Activated CD4-positive, CD25-positive, alpha-beta regulatory T cell (primary cell): ENCODE measurements around the gene IL13RA1.
"Not testable (repeated sequence)": the region's sequence is repeated elsewhere in the genome, so short reads cannot be mapped to it uniquely, and the experiment has no call there.

ENCODE experiments used
- DNase-seq, 4 experiments: peaks; one replicate each; lab custom pipeline; 2025; lab: John Stamatoyannopoulos, UW

Gene IL13RA1

GRCh38 chrX:118729042-118729652, 1.7 kb downstream of the IL13RA1 start:
- DNase-seq = no peak

GRCh38 chrX:118730500-118731247, 3.3 kb downstream of the IL13RA1 start:
- no peak for DNase-seq

GRCh38 chrX:118732551-118732950, 5.1 kb downstream of the IL13RA1 start:
- not testable (repeated sequence) for DNase-seq

- no peak for DNase-seq
Measured at GRCh38 chrX:118734909-118735308, 7.5 kb downstream of the IL13RA1 start.

GRCh38 chrX:118736394-118737010, 9.1 kb downstream of the IL13RA1 start:
- no peak for DNase-seq

GRCh38 chrX:118739577-118739976, 12.2 kb downstream of the IL13RA1 start:
- no peak for DNase-seq

- DNase-seq = no peak
Measured at GRCh38 chrX:118740276-118740889, 13.0 kb downstream of the IL13RA1 start.

- DNase-seq = no peak
Measured at GRCh38 chrX:118742176-118742575, 14.8 kb downstream of the IL13RA1 start.

- DNase-seq = no peak
Measured at GRCh38 chrX:118745570-118745969, 18.2 kb downstream of the IL13RA1 start.

- DNase-seq = no peak
Measured at GRCh38 chrX:118751950-118752783, 24.8 kb downstream of the IL13RA1 start.

- DNase-seq = no peak
Measured at GRCh38 chrX:118755633-118756032, 28.2 kb downstream of the IL13RA1 start.

- no peak for DNase-seq
Measured at GRCh38 chrX:118756101-118756500, 28.7 kb downstream of the IL13RA1 start.

- DNase-seq = no peak
Measured at GRCh38 chrX:118758511-118758910, 31.1 kb downstream of the IL13RA1 start.

- no peak for DNase-seq
Measured at GRCh38 chrX:118760025-118760424, 32.6 kb downstream of the IL13RA1 start.

GRCh38 chrX:118761939-118762707, 34.7 kb downstream of the IL13RA1 start:
- DNase-seq = no peak

GRCh38 chrX:118763489-118763888, 36.1 kb downstream of the IL13RA1 start:
- no peak for DNase-seq

- DNase-seq = no peak
Measured at GRCh38 chrX:118764122-118764521, 36.7 kb downstream of the IL13RA1 start.

- no peak for DNase-seq
Measured at GRCh38 chrX:118770133-118770760, 42.8 kb downstream of the IL13RA1 start.

- DNase-seq = no peak
Measured at GRCh38 chrX:118772051-118772450, 44.6 kb downstream of the IL13RA1 start.

GRCh38 chrX:118773782-118774181, 46.4 kb downstream of the IL13RA1 start:
- no peak for DNase-seq

GRCh38 chrX:118779581-118779980, 52.2 kb downstream of the IL13RA1 start:
- DNase-seq = no peak
